OCI-LY1 (cell line): ENCODE measurements around the gene P2RY14.

ENCODE experiments used
- EZH2 ChIP-seq: fragments of 200-600 bp; sonication (generic), shearing (Covaris generic); IDR thresholded peaks from 2 replicates; pipeline ENCODE4 v1.8.0; 2017; ENCODE audit warnings: borderline replicate concordance, mixed run types, mild to moderate bottlenecking, antibody characterized with exemption, low read length, moderate library complexity, mixed read lengths
- TF ChIP-seq, protein P1 (sequence below): fragments of 200-600 bp; sonication (generic), shearing (Covaris generic); IDR thresholded peaks from 2 replicates; pipeline ENCODE4 v1.5.1; 2017; ENCODE audit warnings: mild to moderate bottlenecking, antibody characterized with exemption, low read length, moderate library complexity, mixed read lengths

DNA sequence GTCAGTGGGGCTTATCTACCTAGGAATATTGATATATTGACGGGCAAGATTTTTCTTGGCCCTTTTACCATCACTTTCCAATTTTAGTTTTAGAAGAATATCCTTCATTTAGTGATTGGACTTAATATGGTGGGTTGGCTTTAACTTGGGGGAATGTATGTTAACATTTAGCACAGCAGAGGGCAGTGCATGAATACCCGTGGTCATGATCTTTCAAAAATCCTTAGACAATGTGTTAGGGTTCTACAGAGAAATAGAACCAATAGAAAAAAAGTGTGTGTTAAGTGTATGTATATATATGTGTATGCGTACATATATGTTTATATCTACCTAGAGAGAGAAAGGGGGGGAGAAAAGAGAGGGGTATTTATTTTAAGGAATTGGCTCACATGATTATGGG, 112.2 kb downstream of the P2RY14 start:
- TF ChIP-seq, protein P1, sequence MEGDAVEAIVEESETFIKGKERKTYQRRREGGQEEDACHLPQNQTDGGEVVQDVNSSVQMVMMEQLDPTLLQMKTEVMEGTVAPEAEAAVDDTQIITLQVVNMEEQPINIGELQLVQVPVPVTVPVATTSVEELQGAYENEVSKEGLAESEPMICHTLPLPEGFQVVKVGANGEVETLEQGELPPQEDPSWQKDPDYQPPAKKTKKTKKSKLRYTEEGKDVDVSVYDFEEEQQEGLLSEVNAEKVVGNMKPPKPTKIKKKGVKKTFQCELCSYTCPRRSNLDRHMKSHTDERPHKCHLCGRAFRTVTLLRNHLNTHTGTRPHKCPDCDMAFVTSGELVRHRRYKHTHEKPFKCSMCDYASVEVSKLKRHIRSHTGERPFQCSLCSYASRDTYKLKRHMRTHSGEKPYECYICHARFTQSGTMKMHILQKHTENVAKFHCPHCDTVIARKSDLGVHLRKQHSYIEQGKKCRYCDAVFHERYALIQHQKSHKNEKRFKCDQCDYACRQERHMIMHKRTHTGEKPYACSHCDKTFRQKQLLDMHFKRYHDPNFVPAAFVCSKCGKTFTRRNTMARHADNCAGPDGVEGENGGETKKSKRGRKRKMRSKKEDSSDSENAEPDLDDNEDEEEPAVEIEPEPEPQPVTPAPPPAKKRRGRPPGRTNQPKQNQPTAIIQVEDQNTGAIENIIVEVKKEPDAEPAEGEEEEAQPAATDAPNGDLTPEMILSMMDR = peak; percentile 57; the same call in 1 of the 2 replicates
- TF ChIP-seq EZH2 = no peak
